ENCODE measurements around the gene RNF213.

GRCh38 chr17:80414803-80415625, 154.4 kb downstream of the RNF213 start, which contains the start of gene ENDOV:
- TF ChIP-seq CTCF (conservative IDR thresholded peaks at IDR 0.05; ENCODE audit: low read depth, low read length) = no peak
- TF ChIP-seq EZH2phosphoT487 (IDR thresholded peaks at IDR 0.05; ENCODE audit: borderline replicate concordance, low read length) = no peak
- TF ChIP-seq EZH2 (IDR thresholded peaks at IDR 0.05; ENCODE audit: low read length, unreplicated experiment) = no peak
